Upper lobe of left lung (tissue), 6 donors: ENCODE measurements around the gene OR51F2. TPM values are rescaled to one million over a fixed set of nuclear protein-coding genes. Genes with fewer than 3 reads are reported as not detected.
A peak's percentile ranks its signal among the peaks of the same experiment; 100 is the strongest.
"Not testable (repeated sequence)": the region's sequence is repeated elsewhere in the genome, so short reads cannot be mapped to it uniquely, and the experiment has no call there.

Experiments used
- ATAC-seq, 2 donors: fragments of 200-7000 bp; cut with Tn5 transposase; one replicate each; pipeline ENCODE4 v1.9.1; 2022; ENCODE audit warnings: mild to moderate bottlenecking in 2 of 2, moderate library complexity in 2 of 2; ENCODE audit not compliant: low FRiP score in 2 of 2
- DNase-seq, 2 donors: peaks; one replicate each; pipeline ENCODE4 v3.0.0-alpha.2; 2019 to 2020
- H3K27ac ChIP-seq, 4 donors: fragments of 200-600 bp; sonication (generic); one replicate each; pipeline ENCODE4 v1.5.1; 2016 to 2019
- H3K27me3 ChIP-seq, 4 donors: fragments of 200-600 bp; sonication (generic); one replicate each; pipeline ENCODE4 v1.5.1; 2017 to 2019
- H3K36me3 ChIP-seq, 4 donors: fragments of 200-600 bp; sonication (generic); one replicate each; pipeline ENCODE4 v1.5.1; 2016 to 2019
- H3K4me1 ChIP-seq, 4 donors: fragments of 200-600 bp; sonication (generic); one replicate each; pipeline ENCODE4 v1.5.1; 2018 to 2019
- H3K4me3 ChIP-seq, 4 donors: fragments of 200-600 bp; sonication (generic); one replicate each; pipeline ENCODE4 v1.5.1; 2017 to 2019; ENCODE audit warnings: mild to moderate bottlenecking in 2 of 4, moderate library complexity in 1 of 4
- H3K9me3 ChIP-seq, 4 donors: fragments of 200-600 bp; sonication (generic); one replicate each; pipeline ENCODE4 v1.5.1; 2018 to 2019
- CTCF ChIP-seq, 6 experiments: fragments of 450-650 bp in 4 of 6; fragments of 200-600 bp in 2 of 6; sonication (generic) in 2 of 6; IDR thresholded peaks; one replicate each; pipeline ENCODE4 v1.5.1; 2016 to 2019; ENCODE audit warnings: antibody characterized with exemption in 6 of 6
- EP300 ChIP-seq, 4 donors: sonication (generic); formaldehyde crosslinking; IDR thresholded peaks; one replicate each; pipeline ENCODE4 v1.5.1; 2017; ENCODE audit warnings: antibody characterized with exemption in 4 of 4, control low read depth in 2 of 4
- POLR2A ChIP-seq, 4 donors: fragments of 450-650 bp; IDR thresholded peaks; one replicate each; pipeline ENCODE4 v1.5.1; 2016 to 2017; ENCODE audit warnings: antibody characterized with exemption in 4 of 4, mild to moderate bottlenecking in 2 of 4
- POLR2AphosphoS5 ChIP-seq, 2 donors: sonication (generic); formaldehyde crosslinking; IDR thresholded peaks; one replicate each; pipeline ENCODE4 v1.5.1; 2017; ENCODE audit warnings: antibody characterized with exemption in 2 of 2
- WGBS, 2 donors: methylation state at CpG; one replicate each; pipeline ENCODE4 v1.1.5; 2017 to 2018; 5-methylcytosine and 5-hydroxymethylcytosine counted together
- total RNA-seq, 6 donors: library from RNA; depleted of rRNA in 4 of 6; stranded (reverse); fragments of >200 nt in 4 of 6; gene quantifications; one replicate each; pipeline versions ENCODE4 v1.1.0 to v1.2.1, GENCODE V29; 2016 to 2021
- donor health status: DM: no; HTN: no; CAD: no; lungs with moderate emphysema.
- donor health status: DM: no; HTN: yes; CAD: no; lungs with severe emphysema.

OR51F2 gene
- total RNA-seq, 6 donors from 2014 or later: not detected

GRCh38 chr11:4851033-4851432, 29.9 kb downstream of the OR51F2 start:
- 0 to 27% methylated on average over 4 of the region's 4 CpGs for WGBS, 2 donors
- no peak overlapping the region for H3K4me3 ChIP-seq
- ATAC-seq (no peak), DNase-seq (no peak)
- H3K36me3 ChIP-seq: no peaks in the 10 kb centered on the region
- H3K27me3 ChIP-seq: no peaks in the 10 kb centered on the region
- TF ChIP-seq EP300 (IDR thresholded peaks at IDR 0.05) (no peak), CTCF (IDR thresholded peaks at IDR 0.05) (no peak), POLR2A (IDR thresholded peaks at IDR 0.05) (no peak), POLR2AphosphoS5 (IDR thresholded peaks at IDR 0.05) (no peak)
- H3K27ac ChIP-seq: no peak overlapping the region
- no peaks in the 10 kb centered on the region for H3K9me3 ChIP-seq
- H3K4me1 ChIP-seq: no peaks in the 10 kb centered on the region

GRCh38 chr11:4854286-4854685, 33.2 kb downstream of the OR51F2 start:
- 90% methylated on average over 7 of the region's 7 CpGs; no CpG with 5 or more reads in 1 of the 2 donors for WGBS, 2 donors
- H3K36me3 ChIP-seq, H3K27me3 ChIP-seq, H3K4me3 ChIP-seq, ATAC-seq, H3K9me3 ChIP-seq, H3K27ac ChIP-seq, H3K4me1 ChIP-seq: not testable (repeated sequence)
- DNase-seq: peak in 1 of 2 donors; percentile 8

GRCh38 chr11:4862447-4863236, 41.5 kb downstream of the OR51F2 start:
- Histone ChIP-seq H3K4me3 (no peak overlapping the region), H3K27ac (no peak overlapping the region), H3K36me3 (no peaks in the 10 kb centered on the region), H3K27me3 (no peaks in the 10 kb centered on the region), H3K9me3 (peaks cover 0 to 3% (median 0%) of the 10 kb centered on the region in 4 donors), H3K4me1 (no peaks in the 10 kb centered on the region)
- no peak for TF ChIP-seq POLR2A (IDR thresholded peaks at IDR 0.05)
- TF ChIP-seq POLR2AphosphoS5 (IDR thresholded peaks at IDR 0.05): no peak
- TF ChIP-seq EP300 (IDR thresholded peaks at IDR 0.05): no peak
- TF ChIP-seq CTCF (IDR thresholded peaks at IDR 0.05): no peak
- ATAC-seq (no peak), DNase-seq (no peak)

- 82 to 86% methylated on average over 4 of the region's 4 CpGs for WGBS, 2 donors
Measured at GRCh38 chr11:4863876-4864275, 42.8 kb downstream of the OR51F2 start.

GRCh38 chr11:4865855-4866254, 44.7 kb downstream of the OR51F2 start:
- H3K27me3 ChIP-seq: no peaks in the 10 kb centered on the region
- H3K4me1 ChIP-seq: no peaks in the 10 kb centered on the region
- H3K27ac ChIP-seq: no peak overlapping the region
- ATAC-seq (no peak), DNase-seq (no peak)
- H3K4me3 ChIP-seq: no peak overlapping the region
- no peaks in the 10 kb centered on the region for H3K36me3 ChIP-seq
- 29 to 39% methylated on average over 1 of the region's 1 CpG for WGBS, 2 donors
- TF ChIP-seq EP300 (IDR thresholded peaks at IDR 0.05) (no peak), POLR2AphosphoS5 (IDR thresholded peaks at IDR 0.05) (no peak), POLR2A (IDR thresholded peaks at IDR 0.05) (no peak), CTCF (IDR thresholded peaks at IDR 0.05) (no peak)
- peaks cover 0 to 3% (median 0%) of the 10 kb centered on the region in 4 donors for H3K9me3 ChIP-seq

More at GRCh38 chr11:4863876-4864275, 42.8 kb downstream of the OR51F2 start:
- Histone ChIP-seq H3K27ac (no peak overlapping the region), H3K9me3 (peaks cover 0 to 3% (median 0%) of the 10 kb centered on the region in 4 donors), H3K27me3 (no peaks in the 10 kb centered on the region), H3K4me3 (no peak overlapping the region), H3K4me1 (no peaks in the 10 kb centered on the region), H3K36me3 (no peaks in the 10 kb centered on the region)
- ATAC-seq (no peak), DNase-seq (no peak)
- TF ChIP-seq POLR2AphosphoS5 (IDR thresholded peaks at IDR 0.05) (no peak), CTCF (IDR thresholded peaks at IDR 0.05) (no peak), EP300 (IDR thresholded peaks at IDR 0.05) (no peak), POLR2A (IDR thresholded peaks at IDR 0.05) (no peak)

Other genes starting within 250 kb of the OR51F2 start
- not detected for gene OR52I2, start 239.6 kb upstream of the OR51F2 start, total RNA-seq
- not detected for gene OR52I1, start 227.3 kb upstream of the OR51F2 start, total RNA-seq
- gene TRIM68, start 213.1 kb upstream of the OR51F2 start, total RNA-seq: 10 to 100 TPM in 5 of 6 donors, 1 to 10 TPM in 1; 8.7 to 21.6 (median 13.1) TPM
- gene OR51D1, start 183.8 kb upstream of the OR51F2 start, total RNA-seq: not detected
- gene OR51E1, start 177.3 kb upstream of the OR51F2 start, total RNA-seq: not detected
- not detected for gene OR51E2, start 123.5 kb upstream of the OR51F2 start, total RNA-seq
- not detected for gene MMP26, start 116.5 kb upstream of the OR51F2 start, total RNA-seq
- not detected for gene OR51F1, start 51.4 kb upstream of the OR51F2 start, total RNA-seq
- not detected for gene OR52R1, start 16.9 kb upstream of the OR51F2 start, total RNA-seq
- gene OR51S1, start 27.9 kb downstream of the OR51F2 start, total RNA-seq: not detected
- gene OR51T1, start 60.6 kb downstream of the OR51F2 start, total RNA-seq: not detected
- not detected for gene OR51A7, start 82.5 kb downstream of the OR51F2 start, total RNA-seq
- not detected for gene OR51G2, start 98.0 kb downstream of the OR51F2 start, total RNA-seq
- not detected for gene OR51G1, start 103.0 kb downstream of the OR51F2 start, total RNA-seq
- gene OR51A4, start 126.3 kb downstream of the OR51F2 start, total RNA-seq: not detected
- gene OR51A2, start 134.4 kb downstream of the OR51F2 start, total RNA-seq: not detected
- gene OR51L1, start 173.5 kb downstream of the OR51F2 start, total RNA-seq: not detected
- gene OR52J3, start 225.2 kb downstream of the OR51F2 start, total RNA-seq: not detected
- gene OR52E2, start 238.3 kb downstream of the OR51F2 start, total RNA-seq: not detected
- not detected for gene OR52E1, start 248.3 kb downstream of the OR51F2 start, total RNA-seq